A673 (cell line): Measurements from ENCODE around the gene MFAP5.

Experiments used
- EZH2 ChIP-seq: fragments of 200-600 bp; sonication (generic); IDR thresholded peaks from 2 replicates; pipeline ENCODE4 v1.6.1; 2017; ENCODE audit warnings: borderline replicate concordance, low read depth, mild to moderate bottlenecking, mixed read lengths, antibody characterized with exemption, low read length; ENCODE audit not compliant: poor library complexity, severe bottlenecking
- TF ChIP-seq, protein P1 (sequence below): fragments of 300-800, 200-600 bp; sonication (generic); conservative IDR thresholded peaks from 2 replicates; pipeline ENCODE4 v1.5.1; 2017; ENCODE audit warnings: low read depth, mild to moderate bottlenecking, antibody characterized with exemption, low read length, moderate library complexity, mixed read lengths

DNA sequence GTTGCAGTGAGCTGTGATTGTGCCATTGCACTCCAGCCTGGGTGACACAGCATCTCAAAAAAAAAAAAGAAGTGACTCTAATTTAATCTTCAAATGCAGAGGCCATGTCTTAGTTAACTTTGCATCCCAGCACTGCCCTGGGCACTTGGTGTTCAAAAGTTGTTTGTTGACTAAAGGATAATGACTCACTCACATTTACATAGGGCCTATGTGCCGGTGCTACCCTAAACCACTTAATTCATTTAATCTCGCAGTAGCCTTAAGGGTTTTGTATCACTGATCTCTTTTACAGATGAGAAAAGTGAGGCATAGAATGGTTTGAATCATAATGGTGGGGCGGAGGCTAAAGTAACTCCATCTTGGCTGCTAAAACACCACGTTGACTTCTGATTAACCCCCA lies 23.7 kb downstream of the MFAP5 start:
- TF ChIP-seq, protein P1, sequence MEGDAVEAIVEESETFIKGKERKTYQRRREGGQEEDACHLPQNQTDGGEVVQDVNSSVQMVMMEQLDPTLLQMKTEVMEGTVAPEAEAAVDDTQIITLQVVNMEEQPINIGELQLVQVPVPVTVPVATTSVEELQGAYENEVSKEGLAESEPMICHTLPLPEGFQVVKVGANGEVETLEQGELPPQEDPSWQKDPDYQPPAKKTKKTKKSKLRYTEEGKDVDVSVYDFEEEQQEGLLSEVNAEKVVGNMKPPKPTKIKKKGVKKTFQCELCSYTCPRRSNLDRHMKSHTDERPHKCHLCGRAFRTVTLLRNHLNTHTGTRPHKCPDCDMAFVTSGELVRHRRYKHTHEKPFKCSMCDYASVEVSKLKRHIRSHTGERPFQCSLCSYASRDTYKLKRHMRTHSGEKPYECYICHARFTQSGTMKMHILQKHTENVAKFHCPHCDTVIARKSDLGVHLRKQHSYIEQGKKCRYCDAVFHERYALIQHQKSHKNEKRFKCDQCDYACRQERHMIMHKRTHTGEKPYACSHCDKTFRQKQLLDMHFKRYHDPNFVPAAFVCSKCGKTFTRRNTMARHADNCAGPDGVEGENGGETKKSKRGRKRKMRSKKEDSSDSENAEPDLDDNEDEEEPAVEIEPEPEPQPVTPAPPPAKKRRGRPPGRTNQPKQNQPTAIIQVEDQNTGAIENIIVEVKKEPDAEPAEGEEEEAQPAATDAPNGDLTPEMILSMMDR: no peak
- TF ChIP-seq EZH2: no peak
